ENCODE results near the gene MUC5B. TPM values are rescaled to one million over a fixed set of nuclear protein-coding genes. Genes with fewer than 3 reads are reported as not detected.
"Not testable (repeated sequence)": the region's sequence is repeated elsewhere in the genome, so short reads cannot be mapped to it uniquely, and the experiment has no call there.

The MUC5B gene
- total RNA-seq, 4 donors from 2014 or later: not detected

GRCh38 chr11:1238767-1239595, 16.1 kb downstream of the MUC5B start:
- intact Hi-C loops (cut with DNase I): no loop called here

GRCh38 chr11:1239596-1240205, 16.8 kb downstream of the MUC5B start:
- H3K4me1 ChIP-seq: no peaks in the 10 kb centered on the region
- intact Hi-C loops (cut with DNase I): no loop called here
- WGBS, 2 donors: 94 to 100% methylated on average over 3 to 11 of the region's 23 CpGs
- H3K27ac ChIP-seq: no peak overlapping the region
- TF ChIP-seq CTCF (IDR thresholded peaks at IDR 0.05) (no peak), POLR2A (IDR thresholded peaks at IDR 0.05) (no peak)
- no peak overlapping the region for H3K4me3 ChIP-seq (replicated peaks in 1 of 3)
- no peak for DNase-seq
- H3K36me3 ChIP-seq: no peaks in the 10 kb centered on the region
- no peaks in the 10 kb centered on the region for H3K27me3 ChIP-seq
- H3K9me3 ChIP-seq: no peaks in the 10 kb centered on the region

More at GRCh38 chr11:1238767-1239595, 16.1 kb downstream of the MUC5B start:
- TF ChIP-seq CTCF (IDR thresholded peaks at IDR 0.05) (no peak), POLR2A (IDR thresholded peaks at IDR 0.05) (no peak)
- H3K4me1 ChIP-seq: no peaks in the 10 kb centered on the region
- no peaks in the 10 kb centered on the region for H3K27me3 ChIP-seq
- no peaks in the 10 kb centered on the region for H3K9me3 ChIP-seq
- no peak overlapping the region for H3K4me3 ChIP-seq (replicated peaks in 1 of 3)
- 52 to 69% methylated on average over 5 to 18 of the region's 34 CpGs for WGBS, 2 donors
- no peak overlapping the region for H3K27ac ChIP-seq
- no peaks in the 10 kb centered on the region for H3K36me3 ChIP-seq
- DNase-seq: peak; percentile 43 to 56

- intact Hi-C loops (cut with DNase I): no loop called here
- DNase-seq: no peak
- WGBS, 2 donors: 89 to 92% methylated on average over 17 to 24 of the region's 25 CpGs
- TF ChIP-seq POLR2A (IDR thresholded peaks at IDR 0.05) (no peak), CTCF (IDR thresholded peaks at IDR 0.05) (no peak)
- Histone ChIP-seq H3K27ac (no peak overlapping the region), H3K4me1 (no peaks in the 10 kb centered on the region), H3K27me3 (no peaks in the 10 kb centered on the region), H3K36me3 (no peaks in the 10 kb centered on the region), H3K9me3 (no peaks in the 10 kb centered on the region), H3K4me3 (replicated peaks in 1 of 3) (no peak overlapping the region)
Observed at GRCh38 chr11:1240771-1241170, 17.9 kb downstream of the MUC5B start.

GRCh38 chr11:1241706-1242105, 18.8 kb downstream of the MUC5B start:
- TF ChIP-seq CTCF (IDR thresholded peaks at IDR 0.05) (no peak), POLR2A (IDR thresholded peaks at IDR 0.05) (no peak)
- DNase-seq: no peak
- H3K9me3 ChIP-seq: no peaks in the 10 kb centered on the region
- no peak overlapping the region for H3K27ac ChIP-seq
- no peak overlapping the region for H3K4me3 ChIP-seq (replicated peaks in 1 of 3)
- intact Hi-C loops (cut with DNase I): no loop called here
- H3K27me3 ChIP-seq: no peaks in the 10 kb centered on the region
- no peaks in the 10 kb centered on the region for H3K4me1 ChIP-seq
- H3K36me3 ChIP-seq: no peaks in the 10 kb centered on the region
- 95 to 100% methylated on average over 6 to 18 of the region's 20 CpGs for whole genome bisulfite sequencing, 2 donors

- no peak for DNase-seq
- H3K36me3 ChIP-seq: no peaks in the 10 kb centered on the region
- no peaks in the 10 kb centered on the region for H3K9me3 ChIP-seq
- 89 to 92% methylated on average over 18 to 20 of the region's 20 CpGs for WGBS, 2 donors
- intact Hi-C loops (cut with DNase I): no loop called here
- TF ChIP-seq POLR2A (IDR thresholded peaks at IDR 0.05) (no peak), CTCF (IDR thresholded peaks at IDR 0.05) (no peak)
- H3K4me1 ChIP-seq: no peaks in the 10 kb centered on the region
- no peak overlapping the region for H3K27ac ChIP-seq
- no peak overlapping the region for H3K4me3 ChIP-seq (replicated peaks in 1 of 3)
- H3K27me3 ChIP-seq: no peaks in the 10 kb centered on the region
Observed at GRCh38 chr11:1242289-1242688, 19.4 kb downstream of the MUC5B start.

- H3K36me3 ChIP-seq; DNase-seq; H3K27me3 ChIP-seq; H3K4me3 ChIP-seq (replicated peaks in 1 of 3); H3K9me3 ChIP-seq; H3K4me1 ChIP-seq; H3K27ac ChIP-seq; intact Hi-C loops (cut with DNase I): not testable (repeated sequence)
- WGBS, 2 donors: 89 to 95% methylated on average over 7 to 8 of the region's 11 CpGs
Observed at GRCh38 chr11:1242751-1243150, 19.9 kb downstream of the MUC5B start.

GRCh38 chr11:1243521-1243920, 20.7 kb downstream of the MUC5B start:
- H3K27ac ChIP-seq; intact Hi-C loops (cut with DNase I); H3K4me3 ChIP-seq (replicated peaks in 1 of 3); H3K4me1 ChIP-seq; DNase-seq; H3K36me3 ChIP-seq; H3K27me3 ChIP-seq; H3K9me3 ChIP-seq: not testable (repeated sequence)
- WGBS, 2 donors: 91 to 96% methylated on average over 9 of the region's 18 CpGs
